Activated T-helper 1 cell treated with anti-CD3 and anti-CD28 coated beads, Interleukin-12 subunit alpha, Interleukin-12 subunit beta, Interleukin-2, Interleukin-4 antibody, amounts not matched to agents 30 ng/mL and 10 ng/mL and 1 ng/mL, durations not matched to agents 14 hours and 24 hours and 36 hours (primary cell): ENCODE measurements around the gene MED26. TPM values are rescaled to one million over a fixed set of nuclear protein-coding genes. Genes with fewer than 3 reads are reported as not detected.

Source experiments
- DNase-seq: peaks from one replicate; pipeline ENCODE4 v3.0.0; 2021; ENCODE audit warnings: low spot score
- H3K27ac Mint-ChIP-seq: one replicate; pipeline ENCODE4 v1.8.0; 2021; ENCODE audit warnings: mild to moderate bottlenecking, mixed read lengths
- H3K27me3 Mint-ChIP-seq: one replicate; pipeline ENCODE4 v1.8.0; 2022; ENCODE audit warnings: mild to moderate bottlenecking, moderate library complexity, mixed read lengths; ENCODE audit not compliant: insufficient read depth
- H3K36me3 Mint-ChIP-seq: one replicate; pipeline ENCODE4 v1.8.0; 2021; ENCODE audit warnings: low read depth, mixed read lengths
- H3K4me1 Mint-ChIP-seq: one replicate; pipeline ENCODE4 v1.8.0; 2021; ENCODE audit warnings: low read depth, mixed read lengths
- H3K4me3 Mint-ChIP-seq: one replicate; pipeline ENCODE4 v1.8.0; 2021; ENCODE audit warnings: mild to moderate bottlenecking, moderate library complexity, mixed read lengths
- H3K9me3 Mint-ChIP-seq: one replicate; pipeline ENCODE4 v1.8.0; 2021; ENCODE audit warnings: mixed read lengths
- intact Hi-C: fragments of 100-400 bp; cut with micrococcal nuclease; formaldehyde crosslinking; loops from one replicate; pipeline ENCODE4 v1.15.1; 2024
- total RNA-seq: library from RNA; stranded (reverse); gene quantifications from 2 replicates; pipeline ENCODE4 v1.2.3, GENCODE V29; 2022

The MED26 gene
- total RNA-seq, 1 donor from 2014 or later, result 14.9 TPM

DNA sequence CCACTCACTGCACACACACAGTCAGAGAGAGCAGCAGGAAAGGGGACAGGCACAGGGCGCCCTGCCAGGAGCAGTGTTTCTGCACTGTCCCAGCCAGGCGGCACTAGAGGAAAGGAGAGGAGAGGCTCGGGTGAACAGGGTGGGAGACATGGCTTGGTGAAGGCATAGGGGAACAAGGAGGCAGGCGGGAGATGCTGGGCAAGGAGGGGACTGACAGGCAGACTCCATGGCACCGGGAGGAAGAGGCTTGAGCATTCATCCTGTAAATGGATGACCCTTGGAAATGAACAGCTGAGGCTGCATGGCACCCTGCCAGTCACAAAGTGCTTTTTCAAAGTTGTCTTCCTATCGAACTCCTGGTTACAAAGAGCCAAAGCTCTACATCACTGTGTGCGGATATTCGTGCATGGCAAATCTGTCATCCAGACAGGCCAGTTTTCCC, 22.4 kb downstream of the MED26 start:
- intact Hi-C loops, result no loop called here
- H3K4me3 Mint-ChIP-seq, result no peak overlapping the region
- peak overlapping the region; percentile 5 for H3K27ac Mint-ChIP-seq
- DNase-seq, result no peak
- H3K36me3 Mint-ChIP-seq, result peaks cover 6% of the 10 kb centered on the region
- H3K9me3 Mint-ChIP-seq, result no peaks in the 10 kb centered on the region
- H3K4me1 Mint-ChIP-seq, result peaks cover 42% of the 10 kb centered on the region
- no peaks in the 10 kb centered on the region for H3K27me3 Mint-ChIP-seq

DNA sequence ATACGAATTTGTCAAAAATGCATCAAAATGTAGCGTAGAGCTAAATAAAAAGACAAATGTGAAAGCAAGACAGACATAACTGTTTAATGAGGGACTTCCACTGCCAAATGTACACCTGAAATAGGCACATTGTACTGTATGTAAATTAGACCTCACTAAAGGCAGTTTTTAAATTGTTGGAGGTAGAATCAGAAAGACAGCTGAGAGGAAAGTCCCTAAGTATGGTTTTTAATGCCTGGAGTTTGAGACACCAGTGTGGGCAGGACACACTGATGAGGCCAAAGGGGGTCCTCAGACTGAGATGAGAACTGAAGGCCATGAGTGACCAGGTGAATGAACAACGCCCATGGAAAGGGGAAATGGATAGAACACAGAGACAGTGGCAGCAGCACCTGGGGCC, 22.9 kb downstream of the MED26 start:
- no peak overlapping the region for H3K4me3 Mint-ChIP-seq
- no peaks in the 10 kb centered on the region for H3K9me3 Mint-ChIP-seq
- H3K27ac Mint-ChIP-seq, result no peak overlapping the region
- H3K27me3 Mint-ChIP-seq, result no peaks in the 10 kb centered on the region
- DNase-seq, result no peak
- intact Hi-C loops, result no loop called here
- peaks cover 6% of the 10 kb centered on the region for H3K36me3 Mint-ChIP-seq
- H3K4me1 Mint-ChIP-seq, result peaks cover 39% of the 10 kb centered on the region

DNA sequence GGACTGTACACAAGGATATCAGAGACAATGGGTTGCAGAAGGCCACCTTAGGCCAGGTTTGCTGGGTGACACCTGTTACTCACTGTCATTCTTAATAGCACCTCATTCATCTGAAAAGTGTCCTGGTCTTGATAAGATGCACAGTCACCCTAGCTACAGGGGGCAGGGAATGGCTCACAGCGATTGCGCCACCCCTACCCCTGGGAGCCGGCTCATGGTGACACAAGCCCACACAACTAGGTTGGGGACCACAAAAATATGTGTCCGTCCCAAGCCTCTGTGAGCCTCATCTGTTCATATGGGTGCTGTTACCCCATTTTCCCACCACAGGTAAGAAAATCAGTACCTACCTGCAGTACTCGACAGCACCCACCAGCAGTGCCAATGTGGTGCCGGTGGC, 23.4 kb downstream of the MED26 start:
- H3K27me3 Mint-ChIP-seq, result no peaks in the 10 kb centered on the region
- no peaks in the 10 kb centered on the region for H3K9me3 Mint-ChIP-seq
- H3K4me1 Mint-ChIP-seq, result peaks cover 37% of the 10 kb centered on the region
- H3K4me3 Mint-ChIP-seq, result no peak overlapping the region
- no peak for DNase-seq
- intact Hi-C loops, result no loop called here
- H3K36me3 Mint-ChIP-seq, result peaks cover 6% of the 10 kb centered on the region
- H3K27ac Mint-ChIP-seq, result peak overlapping the region; percentile 29

DNA sequence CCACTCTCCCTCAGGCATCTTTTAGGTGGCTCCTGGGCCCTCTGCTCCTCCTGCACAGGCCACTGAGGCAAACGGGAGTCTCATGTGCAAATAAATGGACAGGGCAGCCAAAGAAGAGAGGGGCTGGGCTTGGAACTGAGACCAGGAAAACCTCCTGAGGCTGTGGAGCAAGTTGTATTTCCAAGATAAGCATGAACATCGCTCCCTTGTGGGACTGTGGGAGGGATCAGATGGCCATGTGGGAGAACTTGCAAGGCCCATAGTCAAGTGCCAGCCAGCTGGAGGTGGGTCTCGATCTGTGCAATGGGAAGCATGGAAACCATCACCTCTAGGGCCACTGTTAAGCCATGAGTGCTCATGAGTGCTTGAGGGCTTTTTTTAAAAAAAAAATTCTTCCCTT, 24.9 kb downstream of the MED26 start:
- DNase-seq, result no peak
- H3K4me3 Mint-ChIP-seq, result no peak overlapping the region
- peaks cover 8% of the 10 kb centered on the region for H3K36me3 Mint-ChIP-seq
- no peaks in the 10 kb centered on the region for H3K9me3 Mint-ChIP-seq
- H3K27me3 Mint-ChIP-seq, result no peaks in the 10 kb centered on the region
- H3K27ac Mint-ChIP-seq, result no peak overlapping the region
- peaks cover 31% of the 10 kb centered on the region for H3K4me1 Mint-ChIP-seq
- intact Hi-C loops, result no loop called here

DNA sequence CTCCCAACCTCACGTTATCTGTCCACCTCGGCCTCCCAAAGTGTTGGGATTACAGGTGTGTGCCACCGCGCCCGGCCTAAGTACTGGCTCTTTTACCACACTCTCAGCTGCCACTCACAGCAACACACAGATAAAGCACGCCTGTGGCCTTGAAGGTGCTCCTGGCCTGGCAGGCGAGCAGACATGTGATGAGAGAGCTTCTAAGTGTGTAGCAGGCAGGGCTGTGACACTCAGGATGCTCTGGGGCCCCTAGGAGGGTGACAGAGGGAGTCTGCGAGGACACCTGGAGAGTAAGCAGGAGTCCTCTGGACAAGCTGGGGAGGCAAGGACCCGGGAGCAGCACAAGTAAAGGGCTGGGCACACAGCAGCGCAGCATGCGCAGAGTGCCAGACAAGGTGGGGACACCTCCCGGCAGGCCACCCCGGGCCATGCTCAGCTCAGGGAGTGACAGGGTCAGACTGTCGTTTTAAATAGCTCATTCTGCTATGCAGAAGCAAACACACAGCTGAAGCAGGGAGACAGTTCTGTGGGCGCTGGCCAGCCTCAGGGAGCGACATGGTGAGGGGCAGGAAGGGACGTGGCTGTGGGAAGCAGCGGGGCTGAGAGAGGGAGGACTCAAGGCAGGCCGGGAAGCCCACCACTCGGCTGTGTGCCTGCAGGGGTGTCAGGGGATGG, 26.5 kb downstream of the MED26 start:
- Mint-ChIP-seq H3K4me3 (no peak overlapping the region), H3K36me3 (peaks cover 8% of the 10 kb centered on the region), H3K27ac (no peak overlapping the region), H3K27me3 (no peaks in the 10 kb centered on the region), H3K9me3 (no peaks in the 10 kb centered on the region), H3K4me1 (peaks cover 35% of the 10 kb centered on the region)
- no peak for DNase-seq
- intact Hi-C loops, result no loop called here

DNA sequence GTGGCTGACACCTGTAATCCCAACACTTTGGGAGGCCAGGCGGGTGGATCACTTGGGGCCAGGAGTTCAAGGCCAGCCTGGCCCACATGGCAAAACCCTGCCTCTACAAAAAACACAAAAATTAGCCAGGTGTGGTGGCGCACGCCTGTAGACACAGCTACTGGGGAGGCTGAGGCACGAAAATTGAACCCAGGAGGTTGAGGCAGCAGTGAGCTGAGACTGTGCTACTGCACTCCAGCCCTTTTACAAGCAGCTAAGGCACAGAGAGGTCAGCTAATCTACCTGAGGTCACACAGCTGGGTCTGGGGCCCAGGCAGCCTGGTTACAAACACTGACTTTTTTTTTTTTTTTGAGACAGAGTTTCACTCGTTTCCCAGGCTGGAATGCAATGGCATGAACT, 27.2 kb downstream of the MED26 start:
- no peaks in the 10 kb centered on the region for H3K9me3 Mint-ChIP-seq
- peaks cover 40% of the 10 kb centered on the region for H3K4me1 Mint-ChIP-seq
- peaks cover 8% of the 10 kb centered on the region for H3K36me3 Mint-ChIP-seq
- intact Hi-C loops, result no loop called here
- no peak for DNase-seq
- no peak overlapping the region for H3K4me3 Mint-ChIP-seq
- no peaks in the 10 kb centered on the region for H3K27me3 Mint-ChIP-seq
- H3K27ac Mint-ChIP-seq, result no peak overlapping the region

DNA sequence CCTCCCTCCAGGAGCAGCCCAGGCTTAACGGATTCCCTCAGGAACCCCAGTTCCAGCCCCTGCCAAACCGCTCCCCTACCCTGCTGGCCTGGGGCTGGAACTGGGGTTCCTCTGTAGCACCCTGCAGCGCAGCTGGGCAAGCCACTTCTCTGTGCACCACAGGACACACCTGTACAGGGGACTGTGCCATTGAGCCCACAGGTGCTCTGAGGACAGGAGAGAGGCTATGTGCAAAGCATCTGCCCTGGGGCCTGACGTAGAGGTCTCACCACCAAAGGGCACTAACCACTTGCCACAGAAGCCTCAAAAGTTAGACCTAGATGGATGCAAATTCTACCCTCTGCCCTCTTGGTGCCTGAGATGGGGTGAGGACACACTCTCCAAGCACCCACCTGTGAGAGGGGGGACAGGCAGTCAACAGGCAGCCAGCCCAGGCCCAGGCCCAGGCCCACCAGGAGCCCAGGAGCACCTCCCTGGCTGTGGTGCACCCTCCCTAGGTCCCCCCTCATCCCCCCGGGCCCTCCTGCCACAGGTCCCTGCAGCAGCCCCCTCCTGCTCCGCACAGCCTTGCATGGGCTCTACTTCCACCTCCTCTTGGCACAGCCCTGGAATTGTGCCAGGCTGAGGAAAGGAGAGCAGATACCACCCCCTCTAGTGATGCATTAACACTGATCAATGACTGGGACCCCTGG, 28.2 kb downstream of the MED26 start:
- Mint-ChIP-seq H3K4me1 (peaks cover 40% of the 10 kb centered on the region), H3K4me3 (no peak overlapping the region), H3K36me3 (peaks cover 9% of the 10 kb centered on the region), H3K27ac (no peak overlapping the region), H3K9me3 (no peaks in the 10 kb centered on the region), H3K27me3 (no peaks in the 10 kb centered on the region)
- no peak for DNase-seq
- intact Hi-C loops, result no loop called here

DNA sequence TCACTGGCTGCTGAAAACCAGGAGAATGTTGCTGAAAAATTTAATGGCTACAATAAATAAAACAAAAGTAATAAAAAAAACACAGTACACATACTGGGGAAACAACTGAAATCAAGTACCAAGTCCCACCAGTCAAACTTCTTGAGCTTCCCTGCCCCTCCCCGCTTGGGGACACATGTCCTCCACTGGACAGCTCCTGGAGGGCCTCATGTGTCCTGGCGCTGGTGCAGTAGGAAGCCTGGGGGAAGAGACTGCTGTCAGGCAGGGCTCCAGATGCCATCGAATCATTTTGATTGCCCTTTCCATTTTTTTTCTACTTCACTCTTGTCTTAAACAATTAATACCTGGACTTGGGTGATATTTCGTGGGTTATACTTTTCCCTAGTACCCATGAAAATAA, 29.2 kb downstream of the MED26 start:
- H3K4me3 Mint-ChIP-seq, result no peak overlapping the region
- DNase-seq, result no peak
- H3K4me1 Mint-ChIP-seq, result peaks cover 48% of the 10 kb centered on the region
- intact Hi-C loops, result no loop called here
- H3K27me3 Mint-ChIP-seq, result no peaks in the 10 kb centered on the region
- H3K9me3 Mint-ChIP-seq, result no peaks in the 10 kb centered on the region
- H3K36me3 Mint-ChIP-seq, result peaks cover 9% of the 10 kb centered on the region
- H3K27ac Mint-ChIP-seq, result no peak overlapping the region

DNA sequence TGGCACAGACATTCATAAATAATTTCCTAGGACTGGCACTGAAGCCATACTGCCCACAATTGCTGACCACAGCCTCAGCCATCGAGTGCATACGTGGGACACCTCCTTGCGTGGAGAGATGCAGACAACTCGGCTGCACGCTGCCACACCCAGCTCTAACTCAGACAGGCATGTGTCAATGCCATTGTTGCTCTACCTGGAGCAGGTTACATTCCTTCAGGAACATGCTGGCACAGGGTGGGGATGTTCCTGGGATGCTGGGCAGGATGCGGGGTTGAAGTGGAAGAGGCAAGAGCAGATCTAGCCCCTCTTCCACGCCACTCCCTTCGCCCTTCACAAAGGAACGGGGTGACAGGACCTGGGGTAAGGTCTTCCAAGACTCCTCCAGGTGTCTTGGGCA, 31.6 kb downstream of the MED26 start:
- Mint-ChIP-seq H3K9me3 (no peaks in the 10 kb centered on the region), H3K27ac (no peak overlapping the region), H3K27me3 (no peaks in the 10 kb centered on the region), H3K36me3 (peaks cover 4% of the 10 kb centered on the region), H3K4me3 (no peak overlapping the region), H3K4me1 (peaks cover 58% of the 10 kb centered on the region)
- intact Hi-C loops, result no loop called here
- DNase-seq, result no peak

DNA sequence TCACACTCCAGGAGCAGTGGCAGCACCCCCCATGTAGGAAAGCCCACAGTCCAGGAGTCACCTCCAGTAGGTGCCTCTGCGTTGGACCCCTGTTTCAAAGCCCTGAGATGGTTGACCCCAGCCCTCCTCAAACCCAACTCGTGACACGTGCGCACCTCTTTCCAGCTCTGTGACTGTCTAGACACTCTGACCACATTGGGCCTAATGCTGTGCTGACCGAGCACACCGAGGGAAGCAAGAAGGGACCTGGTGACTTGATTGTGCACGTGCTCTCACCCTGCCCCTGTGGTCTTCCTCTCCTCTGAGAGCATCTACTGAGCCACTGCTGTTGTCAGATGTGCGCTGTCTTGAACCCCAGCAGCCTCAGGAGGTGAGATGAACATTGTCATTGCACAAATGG, 32.9 kb downstream of the MED26 start:
- H3K27me3 Mint-ChIP-seq, result no peaks in the 10 kb centered on the region
- H3K4me1 Mint-ChIP-seq, result peaks cover 65% of the 10 kb centered on the region
- intact Hi-C loops, result loop anchor here (2.0 kb wide), 1 partner anchor 22 kb away; the partner anchor contains the start of gene SLC35E1
- H3K4me3 Mint-ChIP-seq, result peak overlapping the region; percentile 74
- peaks cover 4% of the 10 kb centered on the region for H3K36me3 Mint-ChIP-seq
- no peaks in the 10 kb centered on the region for H3K9me3 Mint-ChIP-seq
- peak overlapping the region; percentile 85 for H3K27ac Mint-ChIP-seq
- no peak for DNase-seq

DNA sequence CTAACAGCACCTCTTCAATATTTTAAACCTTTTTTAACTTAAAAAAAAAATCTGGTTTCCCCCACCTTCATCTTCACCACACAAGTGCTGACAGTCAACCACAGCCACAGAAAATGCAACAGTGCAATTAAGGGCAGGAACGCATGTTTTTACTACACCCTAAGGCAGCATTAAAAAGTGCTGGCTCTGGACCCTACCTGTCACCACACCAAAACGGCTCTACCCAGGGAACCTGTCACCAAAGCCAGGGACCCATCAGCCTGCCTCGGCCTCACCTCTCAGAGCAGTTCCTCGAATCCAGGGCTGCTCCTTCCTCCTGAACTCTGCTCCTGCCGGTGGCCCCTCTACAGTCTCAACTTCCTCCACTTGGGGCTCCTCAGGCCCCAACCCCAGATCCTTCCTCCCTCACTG, 33.3 kb downstream of the MED26 start:
- Mint-ChIP-seq H3K27ac (peak overlapping the region; percentile 85), H3K36me3 (peaks cover 4% of the 10 kb centered on the region), H3K4me3 (peak overlapping the region; percentile 74), H3K27me3 (no peaks in the 10 kb centered on the region), H3K4me1 (peaks cover 69% of the 10 kb centered on the region), H3K9me3 (no peaks in the 10 kb centered on the region)
- intact Hi-C loops, result loop anchor here (1.0 to 2.0 kb wide), 4 partner anchors 10 to 28 kb away; partner anchors contain the start of gene SLC35E1
- DNase-seq, result peak; percentile 45

DNA sequence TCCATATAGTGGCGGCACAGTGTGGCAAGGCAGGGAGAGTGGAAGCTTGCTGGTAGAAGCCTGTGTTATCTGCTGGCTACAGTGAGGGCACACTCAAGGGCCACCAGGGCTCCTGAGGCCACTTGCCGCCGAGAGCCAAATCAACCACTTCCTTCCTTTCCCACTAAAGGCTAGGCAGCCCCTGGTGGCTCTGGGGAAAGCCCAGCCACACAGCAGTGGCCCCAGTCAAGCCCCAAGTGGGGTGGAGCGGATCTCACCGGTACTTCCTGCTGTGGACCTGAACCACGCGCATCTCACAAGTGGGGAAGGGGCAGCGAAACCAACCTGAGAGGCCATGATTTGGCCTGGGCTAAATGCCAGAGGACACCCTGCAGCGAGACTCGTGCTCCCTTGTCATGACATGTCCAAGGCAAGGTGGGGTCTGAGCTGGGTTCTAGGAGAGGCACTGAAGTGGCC, 33.8 kb downstream of the MED26 start:
- Mint-ChIP-seq H3K36me3 (peaks cover 4% of the 10 kb centered on the region), H3K4me3 (peak overlapping the region; percentile 74), H3K9me3 (no peaks in the 10 kb centered on the region), H3K4me1 (peaks cover 75% of the 10 kb centered on the region), H3K27ac (peak overlapping the region; percentile 85), H3K27me3 (no peaks in the 10 kb centered on the region)
- DNase-seq, result peak; percentile 67
- intact Hi-C loops, result loop anchor here (1.0 to 2.0 kb wide), 4 partner anchors 10 to 28 kb away; partner anchors contain the start of gene SLC35E1

DNA sequence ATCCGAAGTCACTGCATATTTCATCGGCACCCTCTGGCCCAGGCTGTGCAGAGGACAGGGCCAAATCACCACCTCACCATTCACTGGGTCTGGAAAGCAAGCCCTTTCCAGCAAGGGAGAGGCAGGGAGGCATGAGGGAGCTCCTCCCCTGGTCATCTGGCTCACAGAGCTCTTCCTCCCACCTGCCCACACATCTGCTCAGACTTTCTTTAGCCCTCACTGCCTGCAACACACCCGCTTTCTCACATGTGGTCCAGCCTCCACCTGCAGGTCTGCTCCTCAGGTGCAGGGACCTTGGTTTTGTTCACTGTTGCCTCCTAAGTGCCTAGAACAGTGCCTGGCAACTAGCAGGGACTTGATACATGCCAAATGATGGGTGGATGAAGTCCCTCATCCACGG, 34.8 kb downstream of the MED26 start:
- H3K27me3 Mint-ChIP-seq, result no peaks in the 10 kb centered on the region
- no peak for DNase-seq
- peaks cover 79% of the 10 kb centered on the region for H3K4me1 Mint-ChIP-seq
- no peak overlapping the region for H3K4me3 Mint-ChIP-seq
- H3K27ac Mint-ChIP-seq, result peak overlapping the region; percentile 10
- peaks cover 1% of the 10 kb centered on the region for H3K36me3 Mint-ChIP-seq
- intact Hi-C loops, result no loop called here
- H3K9me3 Mint-ChIP-seq, result no peaks in the 10 kb centered on the region
